B cell (primary cell): Measurements from ENCODE around the gene GLB1L3. TPM values are rescaled to one million over a fixed set of nuclear protein-coding genes. Genes with fewer than 3 reads are reported as not detected.

Source experiments
- ATAC-seq: fragments of 200-7000 bp; cut with Tn5 transposase; one replicate; pipeline ENCODE4 v1.10.0; 2021; ENCODE audit warnings: low read depth, mild to moderate bottlenecking, moderate number of reproducible peaks, moderate library complexity
- CTCF ChIA-PET: fragments of 350-600 bp; sonication (Branson Sonifier 250); formaldehyde crosslinking; loops from one replicate; lab custom pipeline; 2021; ENCODE audit warnings: antibody characterized with exemption, inconsistent platforms; lab: Charles Lee
- POLR2A ChIA-PET: fragments of 350-600 bp; sonication (Branson Sonifier 250); formaldehyde crosslinking; loops from one replicate; lab custom pipeline; 2021; ENCODE audit warnings: antibody characterized with exemption; lab: Charles Lee
- DNase-seq: peaks from one replicate; pipeline ENCODE4 v3.0.0; 2013
- H2AFZ ChIP-seq: 2 replicates; pipeline ENCODE4 v1.6.1; 2012; ENCODE audit warnings: mild to moderate bottlenecking, low read depth, low read length; ENCODE audit not compliant: insufficient read depth, poor library complexity, severe bottlenecking
- H3K27ac ChIP-seq, 2 donors: 1 replicate in 1 of 2; 2 replicates in 1 of 2; pipeline ENCODE4 v1.5.1; 2012 to 2013; ENCODE audit warnings: low read length in 2 of 2, mild to moderate bottlenecking in 2 of 2, moderate library complexity in 1 of 2
- H3K27me3 ChIP-seq, 4 experiments: fragments of 200-600 bp in 1 of 4; sonication (generic) in 1 of 4; replicated peaks in 1 of 4; 1 replicate in 2 of 4; 2 replicates in 2 of 4; pipeline versions ENCODE4 v1.6.1 to v1.7.0; 2013 to 2016; ENCODE audit warnings: low read length in 3 of 4, mild to moderate bottlenecking in 2 of 4, mixed read lengths in 1 of 4, moderate library complexity in 1 of 4; ENCODE audit not compliant: insufficient read depth in 4 of 4, control insufficient read depth in 3 of 4; ENCODE audit errors: control extremely low read depth in 1 of 4
- H3K36me3 ChIP-seq, 2 experiments: replicated peaks in 1 of 2; 1 replicate in 1 of 2; 2 replicates in 1 of 2; pipeline versions ENCODE4 v1.6.1 to v1.7.1; 2013; ENCODE audit warnings: low read length in 1 of 2; ENCODE audit not compliant: insufficient read depth in 2 of 2, control insufficient read depth in 1 of 2; ENCODE audit errors: control extremely low read depth in 1 of 2, extremely low read depth in 1 of 2
- H3K4me1 ChIP-seq, 2 donors: fragments of 200-600 bp in 1 of 2; sonication (generic) in 1 of 2; 1 replicate in 1 of 2; 2 replicates in 1 of 2; pipeline versions ENCODE4 v1.5.1 to v1.6.1; 2013 to 2017; ENCODE audit warnings: low read length in 2 of 2; ENCODE audit not compliant: control insufficient read depth in 2 of 2, insufficient read depth in 2 of 2
- H3K4me2 ChIP-seq: replicated peaks from 2 replicates; pipeline ENCODE3; 2012; ENCODE audit warnings: mild to moderate bottlenecking, low read depth, low read length; ENCODE audit not compliant: poor library complexity, severe bottlenecking
- H3K4me3 ChIP-seq, 5 experiments: fragments of 200-600 bp in 1 of 5; sonication (generic) in 1 of 5; 1 replicate in 3 of 5; 2 replicates in 2 of 5; pipeline versions ENCODE4 v1.5.1 to v1.7.0; 2011 to 2016; ENCODE audit warnings: low read length in 4 of 5, mild to moderate bottlenecking in 4 of 5, low read depth in 2 of 5, control low read depth in 1 of 5, moderate library complexity in 1 of 5; ENCODE audit not compliant: insufficient read depth in 1 of 5; ENCODE audit errors: control extremely low read depth in 1 of 5, extremely low read depth in 1 of 5
- H3K79me2 ChIP-seq: fragments of 200-600 bp; sonication (generic); one replicate; pipeline ENCODE4 v1.6.0; 2016; ENCODE audit warnings: low read length; ENCODE audit not compliant: control insufficient read depth, insufficient read depth
- H3K9ac ChIP-seq: fragments of 200-600 bp; sonication (generic); 2 replicates; pipeline ENCODE4 v1.6.1; 2017; ENCODE audit warnings: mild to moderate bottlenecking, low read length, moderate library complexity
- H3K9me3 ChIP-seq, 3 donors: one replicate each; pipeline versions ENCODE4 v1.6.1 to v1.7.1; 2013; ENCODE audit warnings: low read length in 2 of 3; ENCODE audit not compliant: control insufficient read depth in 2 of 3, insufficient read depth in 1 of 3; ENCODE audit errors: control extremely low read depth in 1 of 3
- H4K20me1 ChIP-seq: 2 replicates; pipeline ENCODE4 v1.6.0; 2012; ENCODE audit warnings: mild to moderate bottlenecking, low read length; ENCODE audit not compliant: insufficient read depth, control insufficient read depth, poor library complexity, severe bottlenecking
- H3K27ac Mint-ChIP-seq: one replicate; pipeline ENCODE4 v1.8.0; 2021; ENCODE audit warnings: mixed read lengths
- H3K27me3 Mint-ChIP-seq: one replicate; pipeline ENCODE4 v1.8.0; 2021; ENCODE audit warnings: mixed read lengths
- H3K4me1 Mint-ChIP-seq: one replicate; pipeline ENCODE4 v1.8.0; 2021; ENCODE audit warnings: mixed read lengths
- H3K4me3 Mint-ChIP-seq: one replicate; pipeline ENCODE4 v1.8.0; 2021; ENCODE audit warnings: mixed read lengths
- H3K9me3 Mint-ChIP-seq: one replicate; pipeline ENCODE4 v1.8.0; 2022; ENCODE audit warnings: mixed read lengths; ENCODE audit not compliant: insufficient read depth
- CTCF ChIP-seq: fragments of 200-600 bp; IDR thresholded peaks from one replicate; pipeline ENCODE4 v1.8.0; 2022; ENCODE audit warnings: antibody characterized with exemption, mild to moderate bottlenecking
- EZH2 ChIP-seq: IDR thresholded peaks from 2 replicates; pipeline ENCODE4 v1.6.1; 2012; ENCODE audit warnings: borderline replicate concordance, low read depth, mild to moderate bottlenecking, moderate library complexity, low read length; ENCODE audit not compliant: insufficient read depth, poor library complexity, severe bottlenecking
- WGBS: methylation state at CpG from one replicate; pipeline ENCODE4 v1.1.5; 2013; ENCODE audit warnings: missing lambda C conversion rate; ENCODE audit not compliant: insufficient coverage; 5-methylcytosine and 5-hydroxymethylcytosine counted together
- intact Hi-C: fragments of 100-400 bp; cut with micrococcal nuclease; formaldehyde crosslinking; loops from one replicate; pipeline ENCODE4 v1.10.0; 2022
- polyA plus RNA-seq: library from polyadenylated mRNA; depleted of rRNA; stranded (reverse); fragments of >200 nt; gene quantifications from 2 replicates; pipeline ENCODE4 v1.2.3, GENCODE V29; 2012
- total RNA-seq, 2 donors: library from RNA; stranded (reverse); fragments of 120-200 nt in 1 of 2; gene quantifications; 1 replicate in 1 of 2; 2 replicates in 1 of 2; pipeline versions ENCODE4 v1.2.3 to v1.2.4, GENCODE V29; 2013 to 2022

The GLB1L3 gene
- total and polyA plus RNA-seq, 2 donors (not counting 1 experiment from before 2014, with no cell fraction given): not detected

DNA sequence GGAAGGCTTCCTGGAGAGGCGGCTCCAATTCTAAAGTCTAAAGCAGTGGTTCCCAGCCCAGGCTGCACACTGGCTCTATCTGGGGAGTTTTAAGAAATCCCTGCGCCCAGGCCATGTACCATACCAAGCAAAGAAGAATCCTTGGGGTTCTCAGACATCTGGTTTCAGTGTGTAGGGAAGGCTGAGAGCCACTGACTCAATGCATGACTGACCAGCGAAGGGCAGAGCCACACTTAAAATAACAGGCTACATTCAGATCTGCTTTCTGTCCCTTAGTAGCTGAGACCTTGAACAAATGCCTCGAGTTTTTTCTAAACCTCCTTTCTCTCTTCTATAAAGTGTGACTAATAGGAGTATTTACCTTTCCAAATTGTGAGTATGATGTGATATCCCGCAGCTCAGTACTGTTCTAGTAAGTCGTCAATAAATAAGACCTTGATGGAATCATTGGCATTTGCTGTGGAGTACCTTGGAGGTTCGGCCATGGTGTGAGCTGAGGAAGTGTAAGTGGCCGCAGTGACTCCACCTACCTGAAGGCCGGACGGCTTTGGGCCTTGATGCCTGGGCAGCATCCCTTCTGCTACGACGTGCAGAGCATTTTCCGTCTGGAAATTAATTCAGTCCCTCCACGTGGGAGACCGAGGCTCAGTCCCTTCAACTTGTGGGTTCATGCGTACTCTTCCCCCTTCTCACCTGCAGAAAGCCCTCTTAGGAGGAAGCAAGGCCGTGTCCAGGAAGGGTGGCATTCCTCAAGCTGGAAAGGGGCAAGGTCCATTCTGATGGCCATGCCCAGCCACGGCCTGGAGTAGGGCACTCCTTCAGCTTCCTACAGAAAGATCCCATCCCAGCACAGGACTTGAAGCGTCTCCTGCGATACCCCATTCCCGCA is 80.7 kb downstream of the GLB1L3 start:
- no peaks in the 10 kb centered on the region for H4K20me1 ChIP-seq
- H3K4me3 ChIP-seq: no peak overlapping the region
- no peaks in the 10 kb centered on the region for H3K79me2 ChIP-seq
- H3K9ac ChIP-seq: no peak overlapping the region
- peaks cover 38% of the 10 kb centered on the region for H3K27me3 Mint-ChIP-seq
- peaks cover 0 to 4% (median 0%) of the 10 kb centered on the region in 4 experiments for H3K27me3 ChIP-seq
- TF ChIP-seq CTCF (no peak), EZH2 (no peak)
- ChIA-PET POLR2A (no interaction called here), CTCF (no interaction called here)
- intact Hi-C loops: no loop called here
- ATAC-seq: no peak
- DNase-seq: no peak
- H3K27ac ChIP-seq: no peak overlapping the region
- H3K4me1 Mint-ChIP-seq: peaks cover 2% of the 10 kb centered on the region
- H3K9me3 Mint-ChIP-seq: peaks cover 3% of the 10 kb centered on the region
- H3K4me1 ChIP-seq: no peaks in the 10 kb centered on the region
- no peaks in the 10 kb centered on the region for H3K36me3 ChIP-seq
- peaks cover 0 to 10% (median 0%) of the 10 kb centered on the region in 3 donors for H3K9me3 ChIP-seq
- H3K4me2 ChIP-seq: no peak overlapping the region
- H2AFZ ChIP-seq: no peak overlapping the region
- H3K4me3 Mint-ChIP-seq: no peak overlapping the region
- WGBS: 95% methylated on average over 18 of the region's 21 CpGs
- no peak overlapping the region for H3K27ac Mint-ChIP-seq

GRCh38 chr11:134357545-134357839 is 81.3 kb downstream of the GLB1L3 start:
- Histone ChIP-seq H3K27ac (no peak overlapping the region), H4K20me1 (no peaks in the 10 kb centered on the region), H3K79me2 (no peaks in the 10 kb centered on the region), H3K4me2 (no peak overlapping the region), H3K36me3 (no peaks in the 10 kb centered on the region), H3K27me3 (peaks cover 0 to 4% (median 0%) of the 10 kb centered on the region in 4 experiments), H3K4me3 (no peak overlapping the region), H3K4me1 (no peaks in the 10 kb centered on the region), H2AFZ (no peak overlapping the region), H3K9me3 (peaks cover 0 to 13% (median 0%) of the 10 kb centered on the region in 3 donors), H3K9ac (no peak overlapping the region)
- DNase-seq (no peak), ATAC-seq (no peak)
- Mint-ChIP-seq H3K4me3 (no peak overlapping the region), H3K27ac (no peak overlapping the region), H3K27me3 (peaks cover 41% of the 10 kb centered on the region), H3K9me3 (peaks cover 3% of the 10 kb centered on the region), H3K4me1 (peaks cover 2% of the 10 kb centered on the region)
- POLR2A ChIA-PET: no interaction called here
- 85% methylated on average over 8 of the region's 8 CpGs for WGBS
- intact Hi-C loops: no loop called here
- TF ChIP-seq CTCF: no peak
- TF ChIP-seq EZH2: no peak
- CTCF ChIA-PET: no interaction called here
